GM18526 (cell line): ENCODE data around the gene ERP27.

ENCODE experiments used
- POLR2A ChIP-seq: IDR thresholded peaks from 3 replicates; pipeline ENCODE4 v1.6.1; 2011; ENCODE audit not compliant: insufficient read length; ENCODE audit errors: extremely low read depth

ERP27 gene

DNA sequence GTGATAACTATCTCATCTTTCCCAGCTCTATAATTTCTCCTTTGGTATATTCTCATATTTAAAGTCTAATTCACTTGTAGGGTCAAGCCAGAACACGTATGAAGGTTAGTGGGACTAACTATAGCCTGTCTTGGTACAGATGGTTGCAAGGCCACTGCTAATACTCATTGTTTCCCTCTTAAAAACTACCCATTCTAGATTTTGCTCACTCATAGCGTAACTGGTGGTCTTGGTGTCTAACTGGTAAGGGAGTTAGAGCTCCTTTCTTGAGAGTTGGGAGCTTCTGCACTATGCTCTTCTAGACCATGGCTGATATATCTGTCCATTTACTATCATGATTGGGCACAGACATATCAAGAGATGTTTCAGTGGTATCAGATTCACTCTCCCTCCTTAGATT is 61.5 kb downstream of the ERP27 start:
- TF ChIP-seq POLR2A = no peak

- TF ChIP-seq POLR2A = no peak
Observed at GRCh38 chr12:14874882-14875281, 63.5 kb downstream of the ERP27 start.

- no peak for TF ChIP-seq POLR2A
Observed at GRCh38 chr12:14873440-14874185, 64.7 kb downstream of the ERP27 start.

GRCh38 chr12:14871886-14872285 is 66.5 kb downstream of the ERP27 start:
- no peak for TF ChIP-seq POLR2A

DNA sequence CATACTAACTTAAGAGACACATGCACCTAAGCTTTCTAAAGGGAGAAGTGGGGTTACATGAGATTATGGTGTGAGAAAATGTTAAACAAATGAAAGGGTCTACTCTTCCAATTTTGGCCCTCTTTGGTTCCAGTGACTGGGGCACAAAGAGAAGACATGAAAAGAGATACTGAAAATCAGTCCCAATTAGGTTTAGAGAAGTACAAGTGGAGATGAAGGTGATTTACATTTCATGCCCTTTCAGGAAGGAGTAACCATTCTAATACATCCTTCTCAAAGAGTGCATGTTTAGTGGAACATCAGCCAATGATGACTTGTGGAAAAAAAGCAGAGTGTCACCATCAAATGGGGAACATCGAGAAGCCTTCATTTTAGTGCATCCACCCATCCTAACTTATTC is 67.1 kb downstream of the ERP27 start:
- TF ChIP-seq POLR2A = no peak

DNA sequence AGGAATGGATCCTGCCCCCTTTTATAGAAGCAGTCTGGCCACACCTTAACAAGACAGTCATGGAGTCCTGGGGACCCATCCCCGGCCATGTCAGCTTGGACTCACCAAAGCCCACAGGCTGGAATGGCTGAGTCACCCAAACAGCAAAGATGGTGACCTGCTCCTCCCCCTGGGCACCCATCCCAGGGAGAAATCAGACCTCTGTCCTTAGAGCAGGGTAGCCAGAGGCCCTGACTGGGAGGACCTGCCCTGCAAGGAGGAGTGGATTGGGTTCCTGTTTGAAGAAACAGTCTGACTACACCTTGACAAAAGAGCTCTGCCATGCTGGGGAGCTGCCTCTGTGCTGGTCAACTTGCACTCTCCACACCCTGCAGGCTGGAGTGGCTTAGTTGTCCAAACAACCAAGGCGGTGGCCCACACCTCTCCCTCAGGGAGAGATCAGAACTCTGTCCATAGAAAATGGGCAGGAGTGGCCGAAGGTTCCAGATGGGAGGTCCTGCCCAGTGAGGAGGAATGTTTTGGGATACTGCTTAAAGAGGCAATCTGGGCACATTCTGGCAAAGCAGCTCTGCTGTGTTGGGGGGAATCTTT is 69.3 kb downstream of the ERP27 start:
- TF ChIP-seq POLR2A = no peak
